GM13977 (cell line): ENCODE measurements around the gene ME3.

Experiments
- DNase-seq: peaks from one replicate; pipeline ENCODE4 v3.0.0; 2012; ENCODE audit warnings: low spot score
- in situ Hi-C: fragments of 300-500 bp; cut with MboI; formaldehyde crosslinking; loops from one replicate; pipeline ENCODE4 v1.12.0; 2022; ENCODE audit warnings: low sequenced_read_pairs, low pct_unique_long_range_greater_than_20kb, mixed read lengths, inconsistent platforms; ENCODE audit not compliant: unreplicated experiment
- TF ChIP-seq, protein P1 (sequence below): IDR thresholded peaks from 2 replicates; pipeline ENCODE4 v1.5.1; 2012; ENCODE audit warnings: mild to moderate bottlenecking, control low read depth; ENCODE audit not compliant: insufficient read depth; ENCODE audit errors: extremely low read depth, missing control alignments

Gene ME3

DNA sequence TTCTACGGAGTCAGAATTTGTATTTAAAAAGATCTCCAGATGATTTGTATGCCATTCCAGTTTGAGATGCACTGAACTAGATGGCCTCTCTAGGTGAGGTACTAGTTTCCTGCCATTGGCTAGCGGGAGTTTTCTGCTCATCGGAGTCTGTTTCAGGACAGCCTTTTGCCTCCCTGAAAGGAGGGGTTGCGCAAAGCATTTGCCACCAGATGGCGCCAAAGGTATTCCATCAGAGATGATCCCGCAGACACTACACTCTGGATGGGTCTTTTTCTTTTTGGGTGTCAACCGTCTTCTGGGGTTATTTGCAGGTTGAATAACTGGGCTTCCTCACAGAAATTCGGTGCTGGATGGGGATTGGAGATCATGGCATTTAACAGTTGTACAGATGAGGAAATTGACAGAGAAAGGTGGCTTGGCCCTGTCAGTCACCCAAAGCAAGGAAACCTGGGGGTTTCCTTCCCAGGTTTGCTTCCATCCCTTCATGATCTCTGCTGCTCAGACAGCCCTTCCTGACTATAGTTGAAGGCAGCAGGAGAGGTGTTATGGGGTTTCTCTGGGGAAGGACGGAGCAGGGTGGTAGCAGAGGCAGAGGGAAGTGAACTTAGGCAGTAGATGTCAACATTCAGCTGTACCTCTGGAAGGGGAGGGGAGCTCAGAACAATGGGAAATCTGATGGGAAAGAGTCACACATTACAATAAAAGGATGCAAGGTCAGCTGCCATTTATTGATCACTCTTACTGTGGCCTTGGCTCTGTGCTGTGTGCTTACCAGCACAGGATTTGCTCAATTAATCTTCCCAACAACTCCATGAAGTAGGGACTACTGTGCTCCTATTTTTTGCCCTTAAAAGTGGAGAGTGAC lies 216.1 kb downstream of the ME3 start:
- TF ChIP-seq, protein P1, sequence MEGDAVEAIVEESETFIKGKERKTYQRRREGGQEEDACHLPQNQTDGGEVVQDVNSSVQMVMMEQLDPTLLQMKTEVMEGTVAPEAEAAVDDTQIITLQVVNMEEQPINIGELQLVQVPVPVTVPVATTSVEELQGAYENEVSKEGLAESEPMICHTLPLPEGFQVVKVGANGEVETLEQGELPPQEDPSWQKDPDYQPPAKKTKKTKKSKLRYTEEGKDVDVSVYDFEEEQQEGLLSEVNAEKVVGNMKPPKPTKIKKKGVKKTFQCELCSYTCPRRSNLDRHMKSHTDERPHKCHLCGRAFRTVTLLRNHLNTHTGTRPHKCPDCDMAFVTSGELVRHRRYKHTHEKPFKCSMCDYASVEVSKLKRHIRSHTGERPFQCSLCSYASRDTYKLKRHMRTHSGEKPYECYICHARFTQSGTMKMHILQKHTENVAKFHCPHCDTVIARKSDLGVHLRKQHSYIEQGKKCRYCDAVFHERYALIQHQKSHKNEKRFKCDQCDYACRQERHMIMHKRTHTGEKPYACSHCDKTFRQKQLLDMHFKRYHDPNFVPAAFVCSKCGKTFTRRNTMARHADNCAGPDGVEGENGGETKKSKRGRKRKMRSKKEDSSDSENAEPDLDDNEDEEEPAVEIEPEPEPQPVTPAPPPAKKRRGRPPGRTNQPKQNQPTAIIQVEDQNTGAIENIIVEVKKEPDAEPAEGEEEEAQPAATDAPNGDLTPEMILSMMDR = peak; percentile 87

DNA sequence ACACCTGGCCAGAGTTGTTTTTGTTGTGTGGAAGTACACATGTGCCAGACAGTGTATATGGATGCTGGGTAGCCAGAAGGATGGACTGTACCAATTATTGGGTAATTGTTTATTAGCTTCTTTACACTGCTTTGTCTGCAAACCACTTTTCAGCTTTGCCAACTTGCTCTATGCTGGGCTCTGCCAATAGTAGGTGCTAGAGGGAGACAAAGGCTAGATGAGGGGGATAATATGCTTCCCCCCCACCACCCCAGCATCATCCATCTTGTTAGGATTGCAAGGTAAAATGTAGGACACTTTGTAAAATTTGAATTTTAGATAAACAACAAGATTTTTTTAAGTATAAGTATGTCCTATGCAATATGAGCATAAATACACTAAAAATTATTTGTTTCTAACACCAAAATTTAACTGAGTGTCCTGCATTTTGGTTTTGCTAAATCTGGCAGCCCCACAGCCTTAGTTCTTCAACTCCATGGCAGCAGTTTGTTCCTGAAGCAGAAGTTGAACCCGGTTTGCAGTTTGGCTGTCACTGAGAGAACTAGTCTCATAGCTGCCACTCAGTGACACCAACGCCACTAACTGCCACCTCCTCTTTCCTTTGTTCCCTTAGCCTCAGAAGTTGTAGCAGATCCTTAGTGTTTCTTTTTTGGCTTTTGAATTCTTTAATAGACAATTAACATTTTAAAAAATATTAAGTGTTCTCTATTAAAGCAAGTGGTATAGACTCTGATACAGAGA lies 219.0 kb downstream of the ME3 start:
- no peak for DNase-seq
- TF ChIP-seq, protein P1 = peak; percentile 18
- in situ Hi-C loops = loop anchor here (10.0 kb wide), 1 partner anchor 351 kb away; the partner anchor contains the start of gene PRSS23

More for the DNA sequence above, 216.1 kb downstream of the ME3 start:
- DNase-seq = peak; percentile 72
- in situ Hi-C loops = loop anchor here (10.0 kb wide), 1 partner anchor 348 kb away; the partner anchor contains the start of gene PRSS23

DNA sequence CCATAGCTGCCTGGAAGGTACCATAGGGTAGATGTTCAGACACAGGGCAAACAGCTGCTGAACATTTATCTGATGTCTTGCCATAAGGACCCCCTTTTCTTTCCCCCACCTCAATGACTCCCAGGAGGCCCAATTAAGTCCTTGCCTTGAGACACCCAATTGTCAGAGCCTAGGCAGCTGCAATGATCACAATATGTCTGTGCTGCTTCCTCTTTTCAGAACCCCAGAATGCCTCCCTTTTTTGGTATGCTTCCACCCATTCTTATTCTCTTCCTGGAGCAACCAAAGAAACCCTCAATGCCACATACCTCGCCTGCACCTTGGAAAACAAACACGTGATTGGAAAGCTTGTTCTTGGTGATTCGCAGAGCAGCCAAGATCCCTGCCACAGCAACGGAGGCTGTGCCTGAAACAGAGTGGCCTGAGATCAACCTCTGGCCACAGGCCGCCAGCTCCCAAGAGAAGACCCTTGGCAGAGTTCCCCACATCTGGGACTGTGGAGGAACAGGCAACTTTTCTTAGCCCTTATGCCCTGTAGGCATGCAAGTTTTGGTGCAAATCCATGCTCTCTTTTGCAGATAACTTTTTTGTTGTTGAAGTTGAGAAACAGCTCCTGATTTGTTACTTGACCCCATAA lies 222.3 kb downstream of the ME3 start:
- in situ Hi-C loops = loop anchor here (10.0 kb wide), 1 partner anchor 355 kb away; the partner anchor contains the start of gene PRSS23
- TF ChIP-seq, protein P1 = no peak

DNA sequence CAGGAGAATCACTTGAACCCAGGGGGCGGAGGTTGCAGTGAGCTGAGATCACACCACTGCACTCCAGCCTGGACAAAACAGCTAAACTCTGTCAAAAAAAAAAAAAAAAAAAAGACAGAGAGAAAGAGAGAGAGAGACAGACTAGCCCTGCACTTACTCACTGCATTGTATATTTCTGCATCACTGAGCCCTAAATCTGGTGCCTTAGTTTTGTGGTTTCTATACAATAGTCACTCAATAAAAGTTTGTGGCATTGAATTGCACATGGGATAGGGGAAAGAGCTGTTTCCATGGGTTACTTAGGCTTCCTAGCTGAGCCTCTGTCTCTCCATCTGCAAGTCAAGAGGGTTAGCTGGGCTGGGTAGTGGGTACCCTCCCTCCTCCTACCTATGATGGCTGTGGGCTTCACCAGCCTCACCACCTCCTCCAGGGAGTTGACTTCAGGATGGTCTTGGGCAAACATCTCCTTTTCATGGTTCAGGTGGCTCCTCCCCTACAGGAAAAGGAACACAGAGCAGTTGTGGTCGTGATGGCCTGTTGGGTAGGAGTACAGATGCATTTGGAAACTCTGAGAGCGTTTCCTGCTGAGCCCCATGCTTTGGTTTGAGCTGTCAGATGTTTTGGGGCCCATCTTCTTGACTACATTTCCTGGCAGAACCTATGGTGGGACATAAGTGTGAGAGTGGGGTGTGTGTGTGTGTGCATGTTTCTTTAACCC lies 224.5 kb downstream of the ME3 start:
- DNase-seq = no peak
- TF ChIP-seq, protein P1 = no peak
- in situ Hi-C loops = no loop called here

More for the DNA sequence above, 222.3 kb downstream of the ME3 start:
- DNase-seq = no peak

DNA sequence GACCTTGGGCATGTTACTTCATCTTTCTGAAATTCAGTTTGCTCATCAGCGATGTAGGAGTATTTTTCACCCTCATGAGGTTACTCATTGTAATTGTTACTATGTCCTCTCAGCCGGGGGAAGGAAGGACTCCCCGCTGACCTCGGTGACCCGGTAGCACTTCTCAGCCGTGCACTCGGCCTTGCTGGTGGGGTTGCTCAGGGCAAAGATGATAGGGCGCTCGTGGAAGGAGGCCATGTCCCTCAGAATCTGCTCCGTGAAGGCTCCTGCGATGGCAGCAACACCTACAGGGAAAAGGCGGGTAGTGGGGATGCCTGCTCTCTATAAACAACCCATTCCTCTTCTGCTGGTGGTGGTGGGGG lies 225.5 kb downstream of the ME3 start:
- in situ Hi-C loops = no loop called here
- DNase-seq = no peak
- TF ChIP-seq, protein P1 = no peak
